NCI-H146 treated with DMSO at 0.1 percent for 48 hours (cell line): ENCODE measurements around the gene RAE1.
A peak's percentile ranks its signal among the peaks of the same experiment; 100 is the strongest.
"Not testable (repeated sequence)": the region's sequence is repeated elsewhere in the genome, so short reads cannot be mapped to it uniquely, and the experiment has no call there.

Experiments used
- DNase-seq: peaks from one replicate; lab custom pipeline; 2025; ENCODE audit not compliant: unreplicated experiment; lab: John Stamatoyannopoulos, UW

The RAE1 gene

GRCh38 chr20:57412347-57413029 lies 61.4 kb downstream of the RAE1 start:
- DNase-seq: no peak

- no peak for DNase-seq
Measured at GRCh38 chr20:57413986-57414385, 62.9 kb downstream of the RAE1 start.

- DNase-seq: no peak
Measured at GRCh38 chr20:57414867-57415592, 64.0 kb downstream of the RAE1 start.

GRCh38 chr20:57415771-57416170 lies 64.7 kb downstream of the RAE1 start:
- no peak for DNase-seq

GRCh38 chr20:57416296-57417022 lies 65.4 kb downstream of the RAE1 start:
- DNase-seq: no peak

- no peak for DNase-seq
Measured at GRCh38 chr20:57417051-57417689, 66.1 kb downstream of the RAE1 start.

GRCh38 chr20:57417830-57418780 lies 67.0 kb downstream of the RAE1 start:
- DNase-seq: no peak

GRCh38 chr20:57419479-57419878 lies 68.4 kb downstream of the RAE1 start:
- DNase-seq: not testable (repeated sequence)

- DNase-seq: no peak
Measured at GRCh38 chr20:57420571-57421252, 69.7 kb downstream of the RAE1 start.

GRCh38 chr20:57421253-57422220 lies 70.5 kb downstream of the RAE1 start:
- no peak for DNase-seq

GRCh38 chr20:57422254-57422653 lies 71.2 kb downstream of the RAE1 start:
- no peak for DNase-seq

- DNase-seq: peak; percentile 65
Measured at GRCh38 chr20:57425150-57426013, 74.3 kb downstream of the RAE1 start.

GRCh38 chr20:57426271-57426689 lies 75.2 kb downstream of the RAE1 start:
- DNase-seq: peak; percentile 74

GRCh38 chr20:57426831-57427230 lies 75.8 kb downstream of the RAE1 start:
- no peak for DNase-seq

GRCh38 chr20:57428324-57429158 lies 77.5 kb downstream of the RAE1 start:
- DNase-seq: no peak
